ENCODE measurements around the gene ZMYM3. TPM values are rescaled to one million over a fixed set of nuclear protein-coding genes. Genes with fewer than 3 reads are reported as not detected.

Gene ZMYM3
- total RNA-seq, 4 donors from 2014 or later: 10.3 to 17.3 (median 15.5) TPM

DNA sequence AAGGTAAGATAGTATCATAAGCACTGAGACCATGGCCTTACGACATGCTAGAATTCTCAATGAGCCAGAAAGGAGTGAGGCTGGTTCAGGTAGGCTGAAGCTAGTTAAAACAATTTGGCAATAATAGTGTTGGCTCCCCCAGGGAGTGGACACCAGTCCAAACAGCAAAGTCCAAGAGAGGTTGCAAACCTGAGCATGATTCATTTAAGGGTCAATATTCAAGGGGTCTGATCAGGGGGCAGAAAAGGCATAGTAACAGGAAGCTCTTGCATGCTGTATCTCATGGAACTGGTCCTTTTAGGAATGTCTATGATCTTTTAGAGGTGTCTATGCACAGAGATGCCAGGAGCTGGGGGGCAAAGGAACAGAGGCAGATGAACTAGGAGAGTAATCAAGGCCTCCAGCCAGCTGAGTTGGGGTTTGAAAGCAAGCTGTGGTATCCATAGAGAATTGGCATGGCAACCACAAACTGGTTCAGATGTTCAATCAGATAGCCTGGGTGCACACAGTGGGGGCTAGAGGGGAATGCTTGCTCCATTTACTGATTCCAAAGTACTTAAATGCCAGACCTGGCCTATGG is 25.8 kb downstream of the ZMYM3 start:
- Histone ChIP-seq H3K4me3 (no peak overlapping the region), H3K9me3 (no peaks in the 10 kb centered on the region), H3K27ac (peak overlapping the region in 1 of 4 donors; percentile 20), H3K27me3 (no peaks in the 10 kb centered on the region), H3K4me1 (no peaks in the 10 kb centered on the region), H3K36me3 (no peaks in the 10 kb centered on the region)
- no peak for TF ChIP-seq POLR2A (IDR thresholded peaks at IDR 0.05)
- TF ChIP-seq, protein P1, sequence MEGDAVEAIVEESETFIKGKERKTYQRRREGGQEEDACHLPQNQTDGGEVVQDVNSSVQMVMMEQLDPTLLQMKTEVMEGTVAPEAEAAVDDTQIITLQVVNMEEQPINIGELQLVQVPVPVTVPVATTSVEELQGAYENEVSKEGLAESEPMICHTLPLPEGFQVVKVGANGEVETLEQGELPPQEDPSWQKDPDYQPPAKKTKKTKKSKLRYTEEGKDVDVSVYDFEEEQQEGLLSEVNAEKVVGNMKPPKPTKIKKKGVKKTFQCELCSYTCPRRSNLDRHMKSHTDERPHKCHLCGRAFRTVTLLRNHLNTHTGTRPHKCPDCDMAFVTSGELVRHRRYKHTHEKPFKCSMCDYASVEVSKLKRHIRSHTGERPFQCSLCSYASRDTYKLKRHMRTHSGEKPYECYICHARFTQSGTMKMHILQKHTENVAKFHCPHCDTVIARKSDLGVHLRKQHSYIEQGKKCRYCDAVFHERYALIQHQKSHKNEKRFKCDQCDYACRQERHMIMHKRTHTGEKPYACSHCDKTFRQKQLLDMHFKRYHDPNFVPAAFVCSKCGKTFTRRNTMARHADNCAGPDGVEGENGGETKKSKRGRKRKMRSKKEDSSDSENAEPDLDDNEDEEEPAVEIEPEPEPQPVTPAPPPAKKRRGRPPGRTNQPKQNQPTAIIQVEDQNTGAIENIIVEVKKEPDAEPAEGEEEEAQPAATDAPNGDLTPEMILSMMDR (IDR thresholded peaks at IDR 0.05): no peak
- DNase-seq: no peak

DNA sequence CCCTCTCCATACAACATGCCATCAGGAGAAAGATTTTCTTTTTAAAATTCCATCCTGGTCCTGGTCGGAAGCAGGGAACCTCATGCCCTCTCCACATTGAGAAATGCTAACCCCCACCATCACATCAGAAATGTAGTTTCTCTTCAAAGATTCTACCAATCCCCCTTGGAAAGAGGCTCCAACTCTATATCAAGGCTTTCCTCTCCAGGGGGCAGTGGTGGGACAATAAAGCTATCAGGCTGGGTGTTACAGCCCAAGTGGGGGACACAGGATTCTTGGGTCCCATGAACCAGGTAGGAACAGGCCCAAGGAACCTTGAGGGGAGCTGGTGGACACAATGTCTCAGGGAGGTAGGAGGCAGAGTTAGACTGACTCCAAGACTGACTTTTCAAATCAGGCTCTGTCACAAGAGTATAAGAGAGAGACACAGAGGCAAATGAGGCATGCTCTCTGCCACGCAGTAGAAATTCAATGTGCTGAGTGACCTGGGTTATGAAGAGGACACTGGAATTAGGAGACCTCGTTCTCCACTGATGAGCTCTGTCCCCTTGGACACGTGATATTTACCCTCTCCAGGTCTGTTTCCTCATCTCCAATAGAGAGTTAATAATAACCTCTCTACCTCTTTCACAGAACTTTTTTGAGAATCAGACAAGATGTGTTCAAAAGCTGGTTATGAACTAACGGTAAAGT is 26.4 kb downstream of the ZMYM3 start:
- H3K27ac ChIP-seq: peak overlapping the region in 1 of 4 donors; percentile 20

GRCh38 chrX:71225676-71226075 is 28.3 kb downstream of the ZMYM3 start:
- no peak for DNase-seq
- Histone ChIP-seq H3K4me1 (no peaks in the 10 kb centered on the region), H3K27me3 (no peaks in the 10 kb centered on the region), H3K4me3 (no peak overlapping the region), H3K36me3 (no peaks in the 10 kb centered on the region), H3K9me3 (no peaks in the 10 kb centered on the region), H3K27ac (no peak overlapping the region)
- TF ChIP-seq POLR2A (IDR thresholded peaks at IDR 0.05): no peak
- TF ChIP-seq, protein P1 (IDR thresholded peaks at IDR 0.05): no peak

More for the DNA sequence above, 26.4 kb downstream of the ZMYM3 start:
- no peaks in the 10 kb centered on the region for H3K4me1 ChIP-seq
- H3K27me3 ChIP-seq: no peaks in the 10 kb centered on the region
- no peaks in the 10 kb centered on the region for H3K9me3 ChIP-seq
- DNase-seq: no peak
- no peak overlapping the region for H3K4me3 ChIP-seq
- no peaks in the 10 kb centered on the region for H3K36me3 ChIP-seq
- TF ChIP-seq POLR2A (IDR thresholded peaks at IDR 0.05): no peak
- TF ChIP-seq, protein P1 (IDR thresholded peaks at IDR 0.05): no peak

- no peaks in the 10 kb centered on the region for H3K27me3 ChIP-seq
- no peaks in the 10 kb centered on the region for H3K9me3 ChIP-seq
- peak overlapping the region in 1 of 4 donors; percentile 39 for H3K27ac ChIP-seq
- no peaks in the 10 kb centered on the region for H3K36me3 ChIP-seq
- TF ChIP-seq, protein P1 (IDR thresholded peaks at IDR 0.05): no peak
- TF ChIP-seq POLR2A (IDR thresholded peaks at IDR 0.05): no peak
- DNase-seq: no peak
- H3K4me1 ChIP-seq: no peaks in the 10 kb centered on the region
- no peak overlapping the region for H3K4me3 ChIP-seq
Observed at GRCh38 chrX:71225009-71225408, 28.9 kb downstream of the ZMYM3 start.

DNA sequence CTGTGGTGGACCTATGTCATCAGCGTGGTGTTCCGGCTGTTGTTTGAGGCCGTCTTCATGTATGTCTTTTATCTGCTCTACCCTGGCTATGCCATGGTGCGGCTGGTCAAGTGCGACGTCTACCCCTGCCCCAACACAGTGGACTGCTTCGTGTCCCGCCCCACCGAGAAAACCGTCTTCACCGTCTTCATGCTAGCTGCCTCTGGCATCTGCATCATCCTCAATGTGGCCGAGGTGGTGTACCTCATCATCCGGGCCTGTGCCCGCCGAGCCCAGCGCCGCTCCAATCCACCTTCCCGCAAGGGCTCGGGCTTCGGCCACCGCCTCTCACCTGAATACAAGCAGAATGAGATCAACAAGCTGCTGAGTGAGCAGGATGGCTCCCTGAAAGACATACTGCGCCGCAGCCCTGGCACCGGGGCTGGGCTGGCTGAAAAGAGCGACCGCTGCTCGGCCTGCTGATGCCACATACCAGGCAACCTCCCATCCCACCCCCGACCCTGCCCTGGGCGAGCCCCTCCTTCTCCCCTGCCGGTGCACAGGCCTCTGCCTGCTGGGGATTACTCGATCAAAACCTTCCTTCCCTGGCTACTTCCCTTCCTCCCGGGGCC is 29.7 kb downstream of the ZMYM3 start:
- TF ChIP-seq, protein P1 (IDR thresholded peaks at IDR 0.05): no peak
- TF ChIP-seq POLR2A (IDR thresholded peaks at IDR 0.05): no peak
- Histone ChIP-seq H3K4me1 (no peaks in the 10 kb centered on the region), H3K27ac (no peak overlapping the region), H3K9me3 (no peaks in the 10 kb centered on the region), H3K36me3 (no peaks in the 10 kb centered on the region), H3K27me3 (no peaks in the 10 kb centered on the region), H3K4me3 (no peak overlapping the region)
- DNase-seq: no peak
